ENCODE results near the gene CENPU.
A peak's percentile ranks its signal among the peaks of the same experiment; 100 is the strongest.
"Not testable (repeated sequence)": the region's sequence is repeated elsewhere in the genome, so short reads cannot be mapped to it uniquely, and the experiment has no call there.

The CENPU gene

DNA sequence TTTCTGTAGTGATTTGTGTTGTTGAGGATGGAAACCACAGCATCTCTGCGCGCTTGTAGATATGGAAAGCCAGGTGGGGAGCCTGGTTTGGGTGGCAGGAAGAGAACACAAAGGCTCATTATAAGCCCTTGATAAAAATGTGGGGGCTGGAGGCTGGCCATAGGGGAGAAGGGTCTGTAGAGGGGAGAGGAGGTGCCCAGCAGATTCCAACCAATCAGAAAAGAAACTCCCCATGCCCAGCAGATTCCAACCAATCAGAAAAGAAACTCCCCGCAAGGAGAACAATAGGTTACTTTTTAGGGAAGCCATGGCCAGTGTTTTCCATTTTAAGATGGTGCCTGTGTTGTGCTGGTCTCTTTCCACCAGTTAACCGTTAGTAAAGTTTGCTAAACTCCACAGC is 9.8 kb upstream of the CENPU start:
- no peak for DNase-seq

DNA sequence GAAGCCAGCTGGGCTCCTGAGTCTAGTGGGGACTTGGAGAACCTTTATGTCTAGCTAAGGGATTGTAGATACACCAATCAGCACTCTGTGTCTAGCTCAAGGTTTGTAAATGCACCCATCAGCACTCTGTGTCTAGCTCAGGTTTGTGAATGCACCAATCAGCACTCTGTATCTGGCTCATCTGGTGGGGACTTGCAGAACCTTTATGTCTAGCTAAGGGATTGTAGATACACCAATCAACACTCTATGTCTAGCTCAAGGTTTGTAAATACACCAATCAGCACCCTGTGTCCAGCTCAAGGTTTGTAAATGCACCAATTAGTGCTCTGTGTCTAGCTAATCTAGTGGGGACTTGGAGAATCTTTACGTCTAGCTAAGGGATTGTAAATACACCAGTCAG is 7.8 kb upstream of the CENPU start:
- not testable (repeated sequence) for DNase-seq

More for the DNA sequence above, 9.8 kb upstream of the CENPU start:
- TF ChIP-seq POLR2A (IDR thresholded peaks at IDR 0.05; ENCODE audit: low read length) = no peak
- no peak for TF ChIP-seq GATA1 (IDR thresholded peaks at IDR 0.05; ENCODE audit: low read depth, low read length)

DNA sequence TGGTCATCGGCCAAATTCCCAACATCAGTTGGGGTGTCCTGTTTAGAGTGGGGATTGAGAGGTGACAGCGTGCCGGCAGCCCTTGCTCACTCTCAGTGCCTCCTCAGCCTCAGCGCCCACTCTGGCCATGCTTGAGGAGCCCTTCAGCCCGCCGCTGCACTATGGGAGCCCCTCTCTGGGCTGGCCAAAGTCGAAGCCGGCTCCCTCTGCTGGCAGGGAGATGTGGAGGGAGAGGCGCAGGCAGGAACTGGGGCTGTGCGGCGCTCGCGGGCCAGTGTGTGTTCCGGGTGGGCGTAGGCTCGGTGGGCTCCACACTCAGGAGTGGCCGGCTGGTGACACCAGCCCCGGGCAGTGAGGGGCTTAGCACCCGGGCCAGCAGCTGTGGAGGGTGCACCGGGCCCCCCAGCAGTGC is 7.1 kb upstream of the CENPU start:
- TF ChIP-seq GATA1 (IDR thresholded peaks at IDR 0.05; ENCODE audit: low read depth, low read length) (no peak), POLR2A (IDR thresholded peaks at IDR 0.05; ENCODE audit: low read length) (no peak)
- DNase-seq = peak in 1 of 2 experiments; percentile 14

DNA sequence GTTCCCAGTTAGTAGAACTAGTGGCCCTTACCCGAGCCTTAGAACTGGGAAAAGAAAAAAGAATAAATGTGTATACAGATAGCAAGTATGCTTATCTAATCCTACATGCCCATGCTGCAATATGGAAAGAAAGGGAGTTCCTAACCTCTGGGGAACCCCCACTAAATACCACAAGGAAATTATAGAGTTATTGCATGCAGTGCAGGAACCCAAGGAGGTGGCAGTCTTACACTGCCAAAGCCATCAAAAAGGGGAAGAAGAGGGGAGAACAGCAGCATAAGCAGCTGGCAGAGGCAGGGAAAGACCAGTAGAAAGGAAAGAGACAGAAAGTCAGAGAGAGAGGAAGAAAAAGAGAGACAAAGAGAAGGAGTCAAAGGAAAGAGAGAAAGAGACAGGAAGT is 5.7 kb upstream of the CENPU start:
- DNase-seq = peak; percentile 36 to 75

DNA sequence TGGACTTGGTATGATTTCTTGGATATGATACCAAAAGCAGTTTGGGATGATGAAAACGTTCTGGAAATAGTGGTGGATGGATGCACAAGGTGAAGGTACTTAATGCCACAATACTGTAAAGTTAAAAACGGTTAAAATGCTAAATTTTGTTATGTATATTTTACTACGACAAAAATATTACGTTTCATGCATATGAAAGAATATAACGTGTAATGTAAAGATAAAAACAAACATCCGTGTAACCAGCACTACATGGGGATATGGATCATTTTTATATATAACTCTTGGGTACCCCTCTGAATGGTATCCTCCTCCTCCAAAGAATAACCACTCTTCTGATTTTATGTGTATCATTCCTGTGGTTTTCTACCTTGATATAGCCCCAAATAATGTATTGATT is 862 bp upstream of the CENPU start:
- no peak for TF ChIP-seq POLR2A (IDR thresholded peaks at IDR 0.05; ENCODE audit: low read length)
- no peak for TF ChIP-seq GATA1 (IDR thresholded peaks at IDR 0.05; ENCODE audit: low read depth, low read length)
- no peak for DNase-seq

DNA sequence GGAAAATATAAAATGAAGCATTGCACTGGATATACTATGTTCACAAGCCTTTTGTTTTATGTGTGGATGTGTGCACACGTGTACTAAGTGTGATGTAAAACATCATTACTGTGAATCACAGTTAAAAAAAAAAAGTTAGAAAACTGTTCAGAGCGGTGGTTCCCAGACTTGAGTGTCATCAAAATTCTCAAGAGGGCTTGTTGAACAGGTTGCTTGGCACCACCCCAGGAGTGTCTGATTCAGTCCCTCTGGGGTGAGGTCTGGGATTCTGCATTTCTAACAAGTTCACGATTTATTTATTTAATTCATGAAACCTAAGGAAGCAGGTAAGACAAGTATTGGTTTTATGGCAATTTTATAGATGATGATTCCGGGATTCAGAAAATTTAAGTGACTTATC is 1.8 kb downstream of the CENPU start:
- no peak for TF ChIP-seq POLR2A (IDR thresholded peaks at IDR 0.05; ENCODE audit: low read length)
- no peak for TF ChIP-seq GATA1 (IDR thresholded peaks at IDR 0.05; ENCODE audit: low read depth, low read length)
- peak; percentile 17 to 34 for DNase-seq

DNA sequence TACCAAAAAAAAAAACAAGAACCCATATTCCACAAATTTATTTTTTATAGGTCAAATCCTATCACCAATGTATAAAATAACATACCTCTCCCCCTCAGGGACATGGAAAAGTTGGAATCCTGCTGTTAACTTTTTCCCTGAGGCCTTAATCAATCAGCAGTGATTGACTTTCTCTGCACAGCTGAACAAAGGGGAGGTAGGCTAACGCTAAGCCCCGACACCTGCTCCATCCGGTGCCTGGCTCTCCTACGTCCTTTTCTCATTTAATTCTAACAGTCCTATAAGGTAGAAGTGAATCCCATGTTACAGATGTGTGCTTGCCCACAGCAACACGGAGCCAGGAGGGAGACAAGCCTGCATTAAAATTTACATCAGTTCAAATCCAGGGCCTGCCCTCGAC is 2.8 kb downstream of the CENPU start:
- no peak for TF ChIP-seq GATA1 (IDR thresholded peaks at IDR 0.05; ENCODE audit: low read depth, low read length)
- TF ChIP-seq POLR2A (IDR thresholded peaks at IDR 0.05; ENCODE audit: low read length) = no peak
- DNase-seq = no peak

DNA sequence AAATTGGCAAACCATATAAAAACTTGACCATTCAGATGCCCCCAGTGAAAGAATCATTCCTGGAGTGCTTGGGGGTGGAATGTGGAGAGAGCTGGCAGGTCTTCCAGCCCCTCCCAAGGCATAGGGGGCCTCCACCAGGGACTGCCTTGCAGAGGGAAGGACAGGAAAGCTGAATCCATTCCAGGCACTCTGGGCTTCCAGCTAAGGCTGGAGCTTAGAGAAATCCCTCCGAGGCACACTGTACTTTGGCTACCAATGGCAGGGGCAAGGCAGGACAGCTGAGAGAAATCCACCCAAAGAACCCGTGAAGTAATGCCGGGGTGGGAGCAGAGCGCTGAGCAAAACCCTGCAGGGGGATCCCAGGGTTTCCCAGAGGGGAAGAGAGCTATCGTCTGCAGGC is 4.0 kb downstream of the CENPU start:
- TF ChIP-seq GATA1 (IDR thresholded peaks at IDR 0.05; ENCODE audit: low read depth, low read length) = no peak
- TF ChIP-seq POLR2A (IDR thresholded peaks at IDR 0.05; ENCODE audit: low read length) = no peak
- no peak for DNase-seq

DNA sequence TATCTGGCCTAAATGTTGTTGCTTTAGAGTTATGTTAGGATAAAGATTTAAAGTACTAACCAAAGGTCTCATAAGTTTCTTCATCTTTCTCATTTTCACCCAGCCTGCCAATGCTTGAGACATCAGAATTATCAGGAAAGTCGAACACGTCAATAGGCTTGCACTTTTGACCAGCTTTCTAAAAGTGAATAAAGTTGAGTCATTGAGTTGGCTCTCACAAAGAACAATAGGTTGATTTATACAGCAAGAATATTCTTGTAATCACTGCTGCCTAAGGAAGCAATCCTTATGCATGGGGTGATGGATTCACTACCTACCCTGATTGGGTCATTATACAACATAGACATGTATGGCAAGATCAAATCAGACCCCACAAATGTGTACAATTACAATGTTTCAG is 5.0 kb downstream of the CENPU start:
- DNase-seq = no peak
- no peak for TF ChIP-seq POLR2A (IDR thresholded peaks at IDR 0.05; ENCODE audit: low read length)

DNA sequence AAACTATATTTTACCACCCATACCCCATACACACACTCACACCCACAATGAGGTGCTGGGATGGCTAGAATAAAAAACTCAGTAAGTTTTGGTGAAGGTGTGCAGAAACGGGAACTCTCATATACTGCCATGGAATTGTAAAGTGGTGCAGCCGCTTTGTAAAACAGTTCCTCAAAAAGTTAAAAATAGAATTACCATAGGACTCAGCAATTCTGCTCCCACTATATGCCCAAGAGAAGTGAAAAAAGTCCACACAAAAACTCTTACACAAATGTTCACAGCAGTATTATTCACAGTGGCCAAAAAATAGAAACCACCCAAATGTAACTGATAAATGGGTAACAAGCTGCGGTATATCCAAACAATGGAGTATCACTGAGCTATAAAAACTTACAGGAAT is 6.5 kb downstream of the CENPU start:
- TF ChIP-seq GATA1 (IDR thresholded peaks at IDR 0.05; ENCODE audit: low read depth, low read length) (no peak), POLR2A (IDR thresholded peaks at IDR 0.05; ENCODE audit: low read length) (no peak)
- DNase-seq = no peak

- peak; percentile 12 to 32 for DNase-seq
- TF ChIP-seq POLR2A (IDR thresholded peaks at IDR 0.05; ENCODE audit: low read length) = no peak
- TF ChIP-seq GATA1 (IDR thresholded peaks at IDR 0.05; ENCODE audit: low read depth, low read length) = no peak
Measured at GRCh38 chr4:184722798-184723197, 11.1 kb downstream of the CENPU start.

DNA sequence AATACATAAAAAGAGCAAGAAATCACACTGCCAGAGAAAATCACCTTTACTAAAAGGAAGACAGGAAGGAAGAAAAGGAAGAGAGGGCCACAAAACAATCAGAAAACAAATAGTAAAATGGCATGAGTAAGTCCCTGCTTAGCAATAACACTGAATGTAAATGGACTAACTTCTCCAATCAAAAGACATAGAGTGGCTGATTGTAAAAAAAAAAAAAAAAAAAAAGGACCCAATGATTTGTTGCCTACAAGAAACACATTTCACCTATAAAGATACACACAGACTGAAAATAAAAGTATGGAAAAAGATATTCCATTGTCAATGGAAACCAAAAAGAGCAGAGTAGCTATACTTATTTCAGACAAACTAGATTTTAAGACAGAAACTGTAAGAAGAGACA is 12.6 kb downstream of the CENPU start:
- DNase-seq = no peak
- TF ChIP-seq GATA1 (IDR thresholded peaks at IDR 0.05; ENCODE audit: low read depth, low read length) = no peak
- TF ChIP-seq POLR2A (IDR thresholded peaks at IDR 0.05; ENCODE audit: low read length) = no peak

GRCh38 chr4:184719407-184719806 is 14.5 kb downstream of the CENPU start:
- no peak for DNase-seq

DNA sequence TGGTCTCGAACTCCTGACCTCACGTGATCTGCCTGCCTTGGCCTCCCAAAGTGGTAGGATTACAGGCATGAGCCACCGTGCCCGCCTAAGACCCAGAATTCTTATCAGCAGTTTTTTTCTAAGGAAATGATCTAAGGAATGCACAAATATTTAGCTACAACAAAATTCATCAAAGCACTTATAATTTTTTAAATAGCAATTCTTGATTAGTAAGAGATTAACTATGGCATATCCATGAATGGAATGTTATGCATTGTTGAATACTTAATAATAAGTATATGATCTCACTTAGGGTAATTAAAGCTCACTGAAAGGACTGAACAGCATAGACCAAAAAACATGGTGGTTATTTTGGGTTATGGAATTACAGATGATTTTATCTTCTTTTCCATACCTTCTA is 18.4 kb downstream of the CENPU start:
- no peak for TF ChIP-seq GATA1 (IDR thresholded peaks at IDR 0.05; ENCODE audit: low read depth, low read length)
- no peak for TF ChIP-seq POLR2A (IDR thresholded peaks at IDR 0.05; ENCODE audit: low read length)
- DNase-seq = no peak

More at GRCh38 chr4:184719407-184719806, 14.5 kb downstream of the CENPU start:
- TF ChIP-seq GATA1 (IDR thresholded peaks at IDR 0.05; ENCODE audit: low read depth, low read length) = no peak

DNA sequence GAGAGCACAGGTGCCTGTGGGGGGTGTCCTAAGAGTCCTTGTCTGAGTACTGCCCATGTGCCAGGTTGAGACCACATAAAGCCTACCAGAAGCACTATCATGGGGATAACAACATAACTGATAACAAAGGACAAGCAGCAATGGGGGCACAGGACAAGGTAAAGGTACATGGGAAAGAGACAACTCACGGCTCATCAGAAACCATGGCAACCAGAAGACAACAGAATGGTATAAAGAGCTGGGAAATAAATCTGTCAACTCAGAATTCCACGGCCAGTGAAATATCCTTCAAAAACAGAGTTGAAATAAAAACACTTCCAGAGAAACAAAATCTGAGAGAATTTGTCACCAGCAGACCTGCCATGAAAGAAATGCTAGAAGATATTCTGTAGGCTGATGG is 20.0 kb downstream of the CENPU start:
- no peak for DNase-seq

DNA sequence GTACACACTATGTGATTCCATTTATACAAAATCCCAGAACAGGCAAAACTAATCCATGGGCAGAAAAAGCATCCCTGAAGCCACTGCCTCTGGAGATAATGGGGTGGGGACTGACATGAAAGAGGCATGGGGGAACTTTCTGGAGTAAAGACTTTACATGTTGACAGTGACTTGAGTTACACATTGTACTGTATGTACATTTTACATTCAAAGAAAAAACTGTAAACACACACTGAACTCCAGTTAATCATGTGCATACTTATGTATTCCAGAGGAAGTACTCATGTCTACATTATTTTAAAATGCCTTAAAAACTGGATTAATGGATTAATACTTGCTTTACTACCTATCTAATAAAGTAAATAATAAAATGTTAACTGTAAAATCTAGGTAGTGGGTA is 21.6 kb downstream of the CENPU start:
- no peak for TF ChIP-seq GATA1 (IDR thresholded peaks at IDR 0.05; ENCODE audit: low read depth, low read length)
- no peak for TF ChIP-seq POLR2A (IDR thresholded peaks at IDR 0.05; ENCODE audit: low read length)
- DNase-seq = no peak

More for the DNA sequence above, 20.0 kb downstream of the CENPU start:
- TF ChIP-seq POLR2A (IDR thresholded peaks at IDR 0.05; ENCODE audit: low read length) = no peak
- TF ChIP-seq GATA1 (IDR thresholded peaks at IDR 0.05; ENCODE audit: low read depth, low read length) = no peak
